Neural progenitor cell (in vitro differentiated cells): ENCODE measurements around the gene EEF1AKMT3. TPM values are rescaled to one million over a fixed set of nuclear protein-coding genes. Genes with fewer than 3 reads are reported as not detected.
A peak's percentile ranks its signal among the peaks of the same experiment; 100 is the strongest.

ENCODE experiments used
- DNase-seq: peaks from one replicate; pipeline ENCODE4 v3.0.0-alpha.2; 2016; ENCODE audit warnings: low spot score
- H2AFZ ChIP-seq: fragments of 200-600 bp; sonication (generic); replicated peaks from 2 replicates; pipeline ENCODE4 v1.6.1; 2016; ENCODE audit warnings: antibody characterized with exemption
- H3F3A ChIP-seq: fragments of 200-600 bp; sonication (generic); 2 replicates; pipeline ENCODE4 v1.6.1; 2016; ENCODE audit warnings: antibody characterized with exemption, low read depth
- H3K27ac ChIP-seq: fragments of 200-600 bp; sonication (generic); 2 replicates; pipeline ENCODE4 v1.5.1; 2016; ENCODE audit warnings: mild to moderate bottlenecking
- H3K27me3 ChIP-seq: fragments of 200-600 bp; sonication (generic); 2 replicates; pipeline ENCODE4 v1.6.1; 2016; ENCODE audit warnings: mild to moderate bottlenecking, moderate library complexity
- H3K36me3 ChIP-seq: fragments of 200-600 bp; sonication (generic); 2 replicates; pipeline ENCODE4 v1.5.1; 2016
- H3K4me1 ChIP-seq: fragments of 200-600 bp; sonication (generic); 2 replicates; pipeline ENCODE4 v1.6.1; 2016; ENCODE audit warnings: mixed run types
- H3K4me2 ChIP-seq: fragments of 200-600 bp; sonication (generic); 2 replicates; pipeline ENCODE4 v1.6.1; 2016
- H3K4me3 ChIP-seq: fragments of 200-600 bp; sonication (generic); 2 replicates; pipeline ENCODE4 v1.5.1; 2016
- H3K79me2 ChIP-seq: fragments of 200-600 bp; sonication (generic); 2 replicates; pipeline ENCODE4 v1.6.1; 2016; ENCODE audit warnings: low read depth
- H3K9ac ChIP-seq: fragments of 200-600 bp; sonication (generic); 2 replicates; pipeline ENCODE4 v1.6.1; 2016
- H3K9me3 ChIP-seq: fragments of 200-600 bp; sonication (generic); 2 replicates; pipeline ENCODE4 v1.5.1; 2016; ENCODE audit warnings: low read depth
- H4K20me1 ChIP-seq: fragments of 200-600 bp; sonication (generic); 2 replicates; pipeline ENCODE4 v1.6.1; 2016; ENCODE audit warnings: low read depth
- H3K27ac Mint-ChIP-seq: 3 replicates; pipeline ENCODE4 v1.8.0; 2021; ENCODE audit warnings: mixed read lengths
- H3K27me3 Mint-ChIP-seq: 2 replicates; pipeline ENCODE4 v1.8.0; 2022; ENCODE audit warnings: low read depth, mild to moderate bottlenecking, inconsistent platforms, moderate library complexity, mixed read lengths; ENCODE audit not compliant: insufficient read depth
- H3K36me3 Mint-ChIP-seq: 3 replicates; pipeline ENCODE4 v1.8.0; 2021; ENCODE audit warnings: mixed read lengths
- H3K4me1 Mint-ChIP-seq: 3 replicates; pipeline ENCODE4 v1.8.0; 2021; ENCODE audit warnings: mixed read lengths
- H3K4me3 Mint-ChIP-seq: 3 replicates; pipeline ENCODE4 v1.8.0; 2021; ENCODE audit warnings: mild to moderate bottlenecking, moderate library complexity, mixed read lengths
- H3K9me3 Mint-ChIP-seq: 3 replicates; pipeline ENCODE4 v1.8.0; 2020; ENCODE audit warnings: mixed read lengths
- CTCF ChIP-seq: fragments of 200-600 bp; sonication (generic); IDR thresholded peaks from 2 replicates; pipeline ENCODE4 v1.5.1; 2017; ENCODE audit warnings: antibody characterized with exemption, mild to moderate bottlenecking
- EZH2 ChIP-seq: fragments of 200-600 bp; sonication (generic); IDR thresholded peaks from 2 replicates; pipeline ENCODE4 v1.6.1; 2017; ENCODE audit warnings: antibody characterized with exemption, mild to moderate bottlenecking, moderate library complexity
- EZH2phosphoT487 ChIP-seq: fragments of 200-600 bp; sonication (generic); IDR thresholded peaks from 2 replicates; pipeline ENCODE4 v1.6.1; 2017; ENCODE audit warnings: antibody characterized with exemption
- total RNA-seq: library from RNA; depleted of rRNA; stranded (reverse); fragments of >200 nt; gene quantifications from 2 replicates; pipeline ENCODE4 v1.2.3, GENCODE V29; 2015; ENCODE audit warnings: low replicate concordance

EEF1AKMT3 gene
- total RNA-seq, 1 donor from 2014 or later, result 2.1 TPM

GRCh38 chr12:57744777-57745484 is 27.5 kb upstream of the EEF1AKMT3 start, which contains the start of gene TSPAN31:
Gene TSPAN31 (plus strand): TSS chr12:57745039. CDS start chr12:57745155, 116 bp downstream.
- Histone ChIP-seq H2AFZ (peak within 1 kb of the TSS; percentile 85), H3K4me1 (peaks cover 13% of the 10 kb centered on the region), H3K27me3 (peaks cover 40% of the 10 kb centered on the region), H3K27ac (peak within 1 kb of the TSS; percentile 94), H3K4me3 (peak within 1 kb of the TSS; percentile 87), H3K9me3 (no peaks in the 10 kb centered on the region), H3K4me2 (peak within 1 kb of the TSS; percentile 98), H4K20me1 (no peaks in the 10 kb centered on the region), H3K9ac (peak within 1 kb of the TSS; percentile 63), H3K79me2 (peaks cover 27% of the 10 kb centered on the region), H3K36me3 (no peaks in the 10 kb centered on the region), H3F3A (peaks cover 64% of the 10 kb centered on the region)
- no peaks in the 10 kb centered on the region for H3K9me3 Mint-ChIP-seq
- peaks cover 30% of the 10 kb centered on the region for H3K4me1 Mint-ChIP-seq
- H3K27ac Mint-ChIP-seq, result peak within 1 kb of the TSS; percentile 99
- TF ChIP-seq EZH2 (no peak), EZH2phosphoT487 (no peak), CTCF (no peak)
- H3K27me3 Mint-ChIP-seq, result peaks cover 9% of the 10 kb centered on the region
- H3K36me3 Mint-ChIP-seq, result peaks cover 25% of the 10 kb centered on the region
- peak; percentile 98 for DNase-seq
- peak within 1 kb of the TSS; percentile 95 for H3K4me3 Mint-ChIP-seq

GRCh38 chr12:57745485-57745881 is 26.9 kb upstream of the EEF1AKMT3 start:
- Mint-ChIP-seq H3K27ac (peak overlapping the region; percentile 99), H3K27me3 (peaks cover 9% of the 10 kb centered on the region), H3K36me3 (peaks cover 30% of the 10 kb centered on the region), H3K4me1 (peaks cover 30% of the 10 kb centered on the region), H3K9me3 (no peaks in the 10 kb centered on the region), H3K4me3 (peak overlapping the region; percentile 95)
- H4K20me1 ChIP-seq, result no peaks in the 10 kb centered on the region
- peaks cover 34% of the 10 kb centered on the region for H3K27me3 ChIP-seq
- no peaks in the 10 kb centered on the region for H3K36me3 ChIP-seq
- no peaks in the 10 kb centered on the region for H3K9me3 ChIP-seq
- H3K4me1 ChIP-seq, result peaks cover 9% of the 10 kb centered on the region
- peaks cover 64% of the 10 kb centered on the region for H3F3A ChIP-seq
- no peak for TF ChIP-seq EZH2
- TF ChIP-seq EZH2phosphoT487, result no peak
- TF ChIP-seq CTCF, result no peak
- peaks cover 33% of the 10 kb centered on the region for H3K79me2 ChIP-seq
- peak overlapping the region; percentile 98 for H3K4me2 ChIP-seq
- H3K9ac ChIP-seq, result peak overlapping the region; percentile 57
- peak; percentile 38 for DNase-seq
- peak overlapping the region; percentile 94 for H3K27ac ChIP-seq
- H3K4me3 ChIP-seq, result peak overlapping the region; percentile 87
- peak overlapping the region; percentile 85 for H2AFZ ChIP-seq

GRCh38 chr12:57746025-57746424 is 26.4 kb upstream of the EEF1AKMT3 start:
- peaks cover 10% of the 10 kb centered on the region for H3K4me1 ChIP-seq
- H3K79me2 ChIP-seq, result peaks cover 38% of the 10 kb centered on the region
- H3K27me3 Mint-ChIP-seq, result peaks cover 9% of the 10 kb centered on the region
- H3K27me3 ChIP-seq, result peaks cover 29% of the 10 kb centered on the region
- H3F3A ChIP-seq, result peaks cover 64% of the 10 kb centered on the region
- peak overlapping the region; percentile 87 for H3K4me3 ChIP-seq
- TF ChIP-seq EZH2phosphoT487 (no peak), EZH2 (no peak)
- H3K9me3 Mint-ChIP-seq, result no peaks in the 10 kb centered on the region
- H3K27ac Mint-ChIP-seq, result peak overlapping the region; percentile 99
- no peak overlapping the region for H3K27ac ChIP-seq
- peaks cover 35% of the 10 kb centered on the region for H3K36me3 Mint-ChIP-seq
- no peak for DNase-seq
- peaks cover 30% of the 10 kb centered on the region for H3K4me1 Mint-ChIP-seq
- no peaks in the 10 kb centered on the region for H4K20me1 ChIP-seq
- H3K4me3 Mint-ChIP-seq, result peak overlapping the region; percentile 95
- peak overlapping the region; percentile 98 for H3K4me2 ChIP-seq
- no peaks in the 10 kb centered on the region for H3K36me3 ChIP-seq
- H3K9ac ChIP-seq, result no peak overlapping the region
- H3K9me3 ChIP-seq, result no peaks in the 10 kb centered on the region
- no peak overlapping the region for H2AFZ ChIP-seq

- Mint-ChIP-seq H3K9me3 (no peaks in the 10 kb centered on the region), H3K36me3 (peaks cover 40% of the 10 kb centered on the region), H3K27ac (peak overlapping the region; percentile 70)
These were observed 23.4 kb upstream of the EEF1AKMT3 start for GRCh38 chr12:57749061-57749460.

More at GRCh38 chr12:57749061-57749460, 23.4 kb upstream of the EEF1AKMT3 start:
- H3K4me2 ChIP-seq, result no peak overlapping the region
- peaks cover 27% of the 10 kb centered on the region for H3K4me1 ChIP-seq
- no peak overlapping the region for H3K27ac ChIP-seq
- no peak overlapping the region for H2AFZ ChIP-seq
- H3K79me2 ChIP-seq, result peaks cover 50% of the 10 kb centered on the region
- H4K20me1 ChIP-seq, result no peaks in the 10 kb centered on the region
- no peaks in the 10 kb centered on the region for H3K36me3 ChIP-seq
- peaks cover 47% of the 10 kb centered on the region for H3K4me1 Mint-ChIP-seq
- H3K27me3 ChIP-seq, result peaks cover under 1% of the 10 kb centered on the region
- H3K9me3 ChIP-seq, result no peaks in the 10 kb centered on the region
- TF ChIP-seq EZH2 (no peak), EZH2phosphoT487 (no peak), CTCF (no peak)
- H3K27me3 Mint-ChIP-seq, result peaks cover 23% of the 10 kb centered on the region
- H3K4me3 ChIP-seq, result no peak overlapping the region
- peaks cover 67% of the 10 kb centered on the region for H3F3A ChIP-seq
- no peak overlapping the region for H3K4me3 Mint-ChIP-seq
- DNase-seq, result no peak
- H3K9ac ChIP-seq, result no peak overlapping the region
